HepG2 (cell line): ENCODE measurements around the gene TYMP.

Experiments used
- ATF7 ChIP-seq, 2 experiments: fragments of 450-650 bp in 1 of 2; sonication (generic) in 1 of 2; formaldehyde crosslinking in 1 of 2; IDR thresholded peaks; 2 replicates each; pipeline versions ENCODE4 v1.4.0 to v1.6.1; 2016 to 2020; ENCODE audit warnings: antibody characterized with exemption in 1 of 2, mild to moderate bottlenecking in 1 of 2, missing genetic modification reagents in 1 of 2
- EP300 ChIP-seq, 3 experiments: sonication (generic) in 1 of 3; formaldehyde crosslinking in 1 of 3; IDR thresholded peaks; 2 replicates each; pipeline versions ENCODE4 v1.5.1 to v1.6.1; 2011 to 2020; ENCODE audit warnings: low read depth in 2 of 3, low read length in 2 of 3, borderline replicate concordance in 1 of 3, improper control_type of control experiment in 1 of 3, mild to moderate bottlenecking in 1 of 3, missing genetic modification reagents in 1 of 3, moderate library complexity in 1 of 3
- ETV6 ChIP-seq: sonication (generic); formaldehyde crosslinking; conservative IDR thresholded peaks from 2 replicates; pipeline ENCODE4 v1.4.0; 2020; ENCODE audit warnings: missing genetic modification reagents
- NR2F1 ChIP-seq, 2 experiments: fragments of 450-650 bp in 1 of 2; formaldehyde crosslinking in 1 of 2; IDR thresholded peaks; 2 replicates each; pipeline versions ENCODE4 v1.5.0 to v1.6.1; 2016 to 2020; ENCODE audit warnings: mild to moderate bottlenecking in 1 of 2, missing compliant biosample characterization in 1 of 2, missing genetic modification reagents in 1 of 2, moderate library complexity in 1 of 2
- RXRA ChIP-seq: sonication (generic); formaldehyde crosslinking; IDR thresholded peaks from 2 replicates; pipeline ENCODE4 v1.5.1; 2020; ENCODE audit warnings: missing genetic modification reagents
- SRF ChIP-seq: IDR thresholded peaks from 2 replicates; pipeline ENCODE4 v1.6.1; 2011; ENCODE audit warnings: mild to moderate bottlenecking, low read depth, low read length, moderate library complexity
- TBX3 ChIP-seq: fragments of 450-650 bp; IDR thresholded peaks from 2 replicates; pipeline ENCODE4 v1.6.1; 2017; ENCODE audit warnings: antibody characterized with exemption, mild to moderate bottlenecking, inconsistent platforms, borderline replicate concordance
- ZBTB10 ChIP-seq: sonication (generic); formaldehyde crosslinking; IDR thresholded peaks from 2 replicates; pipeline ENCODE4 v1.4.0; 2020; ENCODE audit warnings: missing genetic modification reagents, borderline replicate concordance
- ZNF530 ChIP-seq: sonication (generic); formaldehyde crosslinking; IDR thresholded peaks from 2 replicates; pipeline ENCODE4 v1.5.0; 2020; ENCODE audit warnings: low read depth, mild to moderate bottlenecking, missing genetic modification reagents
- ZNF549 ChIP-seq: sonication (generic); formaldehyde crosslinking; IDR thresholded peaks from 2 replicates; pipeline ENCODE4 v1.5.0; 2020; ENCODE audit warnings: missing genetic modification reagents
- TF ChIP-seq, protein P1 (sequence below), 2 experiments: sonication (generic) in 1 of 2; formaldehyde crosslinking in 1 of 2; IDR thresholded peaks; 2 replicates each; pipeline versions ENCODE4 v1.4.0 to v1.6.1; 2018 to 2020; ENCODE audit warnings: missing genetic modification reagents in 2 of 2, borderline replicate concordance in 1 of 2, low read depth in 1 of 2, mild to moderate bottlenecking in 1 of 2, missing biosample characterization in 1 of 2
- TF ChIP-seq, protein P2 (sequence below): sonication (generic); formaldehyde crosslinking; IDR thresholded peaks from 2 replicates; pipeline ENCODE4 v1.4.0; 2020; ENCODE audit warnings: missing genetic modification reagents
- TF ChIP-seq, protein P3 (sequence below): sonication (generic); formaldehyde crosslinking; IDR thresholded peaks from 2 replicates; pipeline ENCODE4 v1.5.0; 2020; ENCODE audit warnings: mild to moderate bottlenecking, missing genetic modification reagents, moderate library complexity

- no peak for TF ChIP-seq RXRA (CRISPR knock-in tag)
- TF ChIP-seq NR2F1 (CRISPR knock-in tag; IDR thresholded peaks at IDR 0.05), result no peak
- TF ChIP-seq ZBTB10 (CRISPR knock-in tag), result no peak
- no peak for TF ChIP-seq ETV6 (CRISPR knock-in tag)
- no peak for TF ChIP-seq ATF7 (IDR thresholded peaks at IDR 0.05)
- no peak for TF ChIP-seq ATF7 (CRISPR knock-in tag; IDR thresholded peaks at IDR 0.05)
- TF ChIP-seq EP300 (IDR thresholded peaks at IDR 0.05; ENCODE audit: low read depth in 2 of 2, low read length in 2 of 2), result no peak
- no peak for TF ChIP-seq EP300 (CRISPR knock-in tag; IDR thresholded peaks at IDR 0.05; ENCODE audit: borderline replicate concordance)
- TF ChIP-seq, protein P1, sequence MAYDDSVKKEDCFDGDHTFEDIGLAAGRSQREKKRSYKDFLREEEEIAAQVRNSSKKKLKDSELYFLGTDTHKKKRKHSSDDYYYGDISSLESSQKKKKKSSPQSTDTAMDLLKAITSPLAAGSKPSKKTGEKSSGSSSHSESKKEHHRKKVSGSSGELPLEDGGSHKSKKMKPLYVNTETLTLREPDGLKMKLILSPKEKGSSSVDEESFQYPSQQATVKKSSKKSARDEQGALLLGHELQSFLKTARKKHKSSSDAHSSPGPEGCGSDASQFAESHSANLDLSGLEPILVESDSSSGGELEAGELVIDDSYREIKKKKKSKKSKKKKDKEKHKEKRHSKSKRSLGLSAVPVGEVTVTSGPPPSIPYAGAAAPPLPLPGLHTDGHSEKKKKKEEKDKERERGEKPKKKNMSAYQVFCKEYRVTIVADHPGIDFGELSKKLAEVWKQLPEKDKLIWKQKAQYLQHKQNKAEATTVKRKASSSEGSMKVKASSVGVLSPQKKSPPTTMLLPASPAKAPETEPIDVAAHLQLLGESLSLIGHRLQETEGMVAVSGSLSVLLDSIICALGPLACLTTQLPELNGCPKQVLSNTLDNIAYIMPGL (CRISPR knock-in tag; IDR thresholded peaks at IDR 0.05; ENCODE audit: borderline replicate concordance in 1 of 2, low read depth in 1 of 2), result no peak
- TF ChIP-seq TBX3, result no peak
- no peak for TF ChIP-seq ZNF549 (CRISPR knock-in tag)
- no peak for TF ChIP-seq SRF
- TF ChIP-seq ZNF530 (CRISPR knock-in tag), result no peak
- TF ChIP-seq, protein P2, sequence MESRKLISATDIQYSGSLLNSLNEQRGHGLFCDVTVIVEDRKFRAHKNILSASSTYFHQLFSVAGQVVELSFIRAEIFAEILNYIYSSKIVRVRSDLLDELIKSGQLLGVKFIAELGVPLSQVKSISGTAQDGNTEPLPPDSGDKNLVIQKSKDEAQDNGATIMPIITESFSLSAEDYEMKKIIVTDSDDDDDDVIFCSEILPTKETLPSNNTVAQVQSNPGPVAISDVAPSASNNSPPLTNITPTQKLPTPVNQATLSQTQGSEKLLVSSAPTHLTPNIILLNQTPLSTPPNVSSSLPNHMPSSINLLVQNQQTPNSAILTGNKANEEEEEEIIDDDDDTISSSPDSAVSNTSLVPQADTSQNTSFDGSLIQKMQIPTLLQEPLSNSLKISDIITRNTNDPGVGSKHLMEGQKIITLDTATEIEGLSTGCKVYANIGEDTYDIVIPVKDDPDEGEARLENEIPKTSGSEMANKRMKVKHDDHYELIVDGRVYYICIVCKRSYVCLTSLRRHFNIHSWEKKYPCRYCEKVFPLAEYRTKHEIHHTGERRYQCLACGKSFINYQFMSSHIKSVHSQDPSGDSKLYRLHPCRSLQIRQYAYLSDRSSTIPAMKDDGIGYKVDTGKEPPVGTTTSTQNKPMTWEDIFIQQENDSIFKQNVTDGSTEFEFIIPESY (CRISPR knock-in tag), result peak; percentile 97
- TF ChIP-seq, protein P3, sequence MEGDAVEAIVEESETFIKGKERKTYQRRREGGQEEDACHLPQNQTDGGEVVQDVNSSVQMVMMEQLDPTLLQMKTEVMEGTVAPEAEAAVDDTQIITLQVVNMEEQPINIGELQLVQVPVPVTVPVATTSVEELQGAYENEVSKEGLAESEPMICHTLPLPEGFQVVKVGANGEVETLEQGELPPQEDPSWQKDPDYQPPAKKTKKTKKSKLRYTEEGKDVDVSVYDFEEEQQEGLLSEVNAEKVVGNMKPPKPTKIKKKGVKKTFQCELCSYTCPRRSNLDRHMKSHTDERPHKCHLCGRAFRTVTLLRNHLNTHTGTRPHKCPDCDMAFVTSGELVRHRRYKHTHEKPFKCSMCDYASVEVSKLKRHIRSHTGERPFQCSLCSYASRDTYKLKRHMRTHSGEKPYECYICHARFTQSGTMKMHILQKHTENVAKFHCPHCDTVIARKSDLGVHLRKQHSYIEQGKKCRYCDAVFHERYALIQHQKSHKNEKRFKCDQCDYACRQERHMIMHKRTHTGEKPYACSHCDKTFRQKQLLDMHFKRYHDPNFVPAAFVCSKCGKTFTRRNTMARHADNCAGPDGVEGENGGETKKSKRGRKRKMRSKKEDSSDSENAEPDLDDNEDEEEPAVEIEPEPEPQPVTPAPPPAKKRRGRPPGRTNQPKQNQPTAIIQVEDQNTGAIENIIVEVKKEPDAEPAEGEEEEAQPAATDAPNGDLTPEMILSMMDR, result no peak
Measured at GRCh38 chr22:50548040-50548920, 18.5 kb upstream of the TYMP start.
